Heart left ventricle (tissue), 13 donors: ENCODE data around the gene SPTLC3.

Source experiments
- POLR2A ChIP-seq, 2 donors: fragments of 450-650 bp; IDR thresholded peaks; one replicate each; pipeline ENCODE4 v1.6.1; 2017; ENCODE audit warnings: antibody characterized with exemption in 2 of 2, mild to moderate bottlenecking in 2 of 2, moderate library complexity in 2 of 2
- TF ChIP-seq, protein P1 (sequence below), 12 donors: fragments of 200-600 bp; sonication (generic) in 4 of 12; IDR thresholded peaks; one replicate each; pipeline versions ENCODE4 v1.5.0 to v1.8.0; 2018 to 2022; ENCODE audit warnings: antibody characterized with exemption in 12 of 12, mild to moderate bottlenecking in 5 of 12
- donor health status: ischemic (EF 13 %, LVEDD 7.1; RV severe dilation, severe dysfunction).
- donor health status: DM: no; HTN: yes; CAD: no.
- donor health status: DM: no; HTN: no; CAD: no.
- donor health status: ischemic (EF 25% LVEDD 6.9; RV normal size, moderate dysfunction).
- donor health status: ischemic (EF 25% LVEDD 5.7; RV mildly dilated, moderate dysfunction).
- donor health status: ischemic (EF 35%, LVEDD 5.7; RV mildly dilated, moderate dysfunction).
- donor health status: nonischemic (EF 11% LVEDD 7.7; RV severe dilation, severe dysfunction).
- donor health status: DM: yes; HTN: yes; CAD: no.
- donor health status: PGD.
- donor health status: ischemic (EF 29% LVEDD 5.4; RV normal size, mild dysfunction).
- donor health status: nonischemic (EF 23%, LVEDD 6.1; RV moderate dilation, normal function).

DNA sequence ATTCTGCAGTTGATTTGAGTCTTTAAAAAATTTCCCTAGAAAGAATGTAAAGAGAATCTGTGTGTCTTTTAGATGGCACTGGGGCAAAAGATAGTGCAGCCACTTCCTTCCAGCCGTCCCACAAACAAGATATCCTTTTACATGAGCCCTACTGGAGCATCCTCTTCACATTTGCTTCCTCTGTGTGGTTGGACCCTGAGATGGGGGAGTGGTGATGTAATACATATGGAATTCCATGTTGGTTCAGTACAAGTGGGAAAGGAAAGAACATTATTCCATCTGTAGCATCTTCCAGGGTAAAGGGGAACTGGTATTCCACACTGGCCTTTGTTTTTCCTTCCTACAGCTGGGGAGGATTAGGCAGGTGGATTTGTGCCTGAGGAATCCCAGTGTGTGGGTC is 133.4 kb downstream of the SPTLC3 start:
- TF ChIP-seq, protein P1, sequence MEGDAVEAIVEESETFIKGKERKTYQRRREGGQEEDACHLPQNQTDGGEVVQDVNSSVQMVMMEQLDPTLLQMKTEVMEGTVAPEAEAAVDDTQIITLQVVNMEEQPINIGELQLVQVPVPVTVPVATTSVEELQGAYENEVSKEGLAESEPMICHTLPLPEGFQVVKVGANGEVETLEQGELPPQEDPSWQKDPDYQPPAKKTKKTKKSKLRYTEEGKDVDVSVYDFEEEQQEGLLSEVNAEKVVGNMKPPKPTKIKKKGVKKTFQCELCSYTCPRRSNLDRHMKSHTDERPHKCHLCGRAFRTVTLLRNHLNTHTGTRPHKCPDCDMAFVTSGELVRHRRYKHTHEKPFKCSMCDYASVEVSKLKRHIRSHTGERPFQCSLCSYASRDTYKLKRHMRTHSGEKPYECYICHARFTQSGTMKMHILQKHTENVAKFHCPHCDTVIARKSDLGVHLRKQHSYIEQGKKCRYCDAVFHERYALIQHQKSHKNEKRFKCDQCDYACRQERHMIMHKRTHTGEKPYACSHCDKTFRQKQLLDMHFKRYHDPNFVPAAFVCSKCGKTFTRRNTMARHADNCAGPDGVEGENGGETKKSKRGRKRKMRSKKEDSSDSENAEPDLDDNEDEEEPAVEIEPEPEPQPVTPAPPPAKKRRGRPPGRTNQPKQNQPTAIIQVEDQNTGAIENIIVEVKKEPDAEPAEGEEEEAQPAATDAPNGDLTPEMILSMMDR (IDR thresholded peaks at IDR 0.05), result no peak
- no peak for TF ChIP-seq POLR2A (IDR thresholded peaks at IDR 0.05)
